Trophoblast cell (in vitro differentiated cells and primary cell): Measurements from ENCODE around the gene NFATC2.

Experiments
- DNase-seq, 2 donors: peaks; one replicate each; pipeline ENCODE4 v3.0.0-alpha.2; 2016
- H2AFZ ChIP-seq: 2 replicates; pipeline ENCODE4 v1.6.1; 2013; ENCODE audit warnings: low read length, moderate library complexity, mild to moderate bottlenecking; ENCODE audit not compliant: insufficient read depth, poor library complexity
- H2AK5ac ChIP-seq: 2 replicates; pipeline ENCODE4 v1.6.1; 2013; ENCODE audit warnings: mild to moderate bottlenecking, low read length
- H2BK120ac ChIP-seq: 2 replicates; pipeline ENCODE4 v1.6.1; 2013; ENCODE audit warnings: low read length, mild to moderate bottlenecking, moderate library complexity; ENCODE audit not compliant: insufficient read depth, poor library complexity
- H2BK12ac ChIP-seq: 2 replicates; pipeline ENCODE4 v1.6.1; 2013; ENCODE audit warnings: mild to moderate bottlenecking, low read length, moderate library complexity
- H2BK5ac ChIP-seq: 2 replicates; pipeline ENCODE4 v1.6.1; 2013; ENCODE audit warnings: low read length, low read depth, moderate library complexity, mild to moderate bottlenecking; ENCODE audit not compliant: poor library complexity
- H3K14ac ChIP-seq: 2 replicates; pipeline ENCODE4 v1.6.1; 2013; ENCODE audit warnings: mild to moderate bottlenecking, low read length
- H3K18ac ChIP-seq: 2 replicates; pipeline ENCODE4 v1.6.1; 2013; ENCODE audit warnings: mild to moderate bottlenecking, low read length
- H3K23ac ChIP-seq: 2 replicates; pipeline ENCODE4 v1.6.1; 2013; ENCODE audit warnings: low read length
- H3K27ac ChIP-seq: 2 replicates; pipeline ENCODE4 v1.5.1; 2013; ENCODE audit warnings: low read depth, mild to moderate bottlenecking, inconsistent platforms, low read length, moderate library complexity
- H3K27me3 ChIP-seq: 2 replicates; pipeline ENCODE4 v1.6.1; 2013; ENCODE audit warnings: inconsistent platforms, mild to moderate bottlenecking, low read length, moderate library complexity; ENCODE audit not compliant: insufficient read depth
- H3K36me3 ChIP-seq, 2 experiments: 1 replicate in 1 of 2; 2 replicates in 1 of 2; pipeline ENCODE4 v1.6.1; 2013; ENCODE audit warnings: low read length in 2 of 2, mild to moderate bottlenecking in 2 of 2, moderate library complexity in 1 of 2; ENCODE audit not compliant: insufficient read depth in 2 of 2, control insufficient read depth in 1 of 2
- H3K4ac ChIP-seq: 2 replicates; pipeline ENCODE4 v1.6.1; 2013; ENCODE audit warnings: low read depth, mild to moderate bottlenecking, low read length, moderate library complexity
- H3K4me1 ChIP-seq, 2 experiments: 1 replicate in 1 of 2; 2 replicates in 1 of 2; pipeline ENCODE4 v1.6.1; 2013; ENCODE audit warnings: low read length in 2 of 2, mild to moderate bottlenecking in 2 of 2, moderate library complexity in 1 of 2; ENCODE audit not compliant: insufficient read depth in 2 of 2, control insufficient read depth in 1 of 2
- H3K4me2 ChIP-seq: 2 replicates; pipeline ENCODE4 v1.6.1; 2013; ENCODE audit warnings: inconsistent platforms, mild to moderate bottlenecking, low read length, moderate library complexity
- H3K4me3 ChIP-seq: 2 replicates; pipeline ENCODE4 v1.5.1; 2013; ENCODE audit warnings: mild to moderate bottlenecking, low read depth, low read length, inconsistent platforms
- H3K79me1 ChIP-seq: one replicate; pipeline ENCODE4 v1.6.1; 2013; ENCODE audit warnings: low read length
- H3K79me2 ChIP-seq: 2 replicates; pipeline ENCODE4 v1.6.1; 2013; ENCODE audit warnings: low read length, mild to moderate bottlenecking; ENCODE audit not compliant: control insufficient read depth, insufficient read depth, poor library complexity
- H3K9ac ChIP-seq: 2 replicates; pipeline ENCODE4 v1.6.1; 2013; ENCODE audit warnings: mild to moderate bottlenecking, low read length
- H3K9me3 ChIP-seq: 2 replicates; pipeline ENCODE4 v1.6.1; 2013; ENCODE audit warnings: low read depth, mild to moderate bottlenecking, control low read depth, inconsistent platforms, low read length; ENCODE audit not compliant: insufficient read depth
- H4K12ac ChIP-seq: 2 replicates; pipeline ENCODE4 v1.6.1; 2013; ENCODE audit warnings: low read depth, mild to moderate bottlenecking, low read length, moderate library complexity
- H4K8ac ChIP-seq: 2 replicates; pipeline ENCODE4 v1.6.1; 2013; ENCODE audit warnings: low read depth, mild to moderate bottlenecking, low read length, moderate library complexity
- H4K91ac ChIP-seq: one replicate; pipeline ENCODE4 v1.6.1; 2013; ENCODE audit warnings: low read depth, mild to moderate bottlenecking, low read length, moderate library complexity
- WGBS: extraction: QIAGEN DNeasy Blood & Tissue Kit; methylation state at CpG from one replicate; pipeline ENCODE4 v1.1.7; 2013; ENCODE audit warnings: missing lambda C conversion rate; ENCODE audit not compliant: insufficient read length, insufficient coverage; ENCODE audit errors: extremely low coverage; 5-methylcytosine and 5-hydroxymethylcytosine counted together

Gene NFATC2

GRCh38 chr20:51428401-51429143, 113.9 kb downstream of the NFATC2 start:
- Histone ChIP-seq H3K4me1 (peaks cover 52 to 56% of the 10 kb centered on the region in 2 experiments), H2BK120ac (peak overlapping the region; percentile 100), H3K27me3 (no peaks in the 10 kb centered on the region), H3K4ac (peak overlapping the region; percentile 59), H2AK5ac (peak overlapping the region; percentile 97), H3K9me3 (no peaks in the 10 kb centered on the region), H2AFZ (no peak overlapping the region), H3K9ac (peak overlapping the region; percentile 57), H3K4me2 (peak overlapping the region; percentile 32), H3K18ac (peak overlapping the region; percentile 91), H3K79me2 (peaks cover 32% of the 10 kb centered on the region), H3K23ac (no peak overlapping the region), H4K91ac (peak overlapping the region; percentile 100), H4K12ac (peak overlapping the region; percentile 32), H2BK5ac (peak overlapping the region; percentile 100), H3K14ac (peak overlapping the region; percentile 99), H3K4me3 (no peak overlapping the region), H4K8ac (peak overlapping the region; percentile 89), H2BK12ac (peak overlapping the region; percentile 99), H3K27ac (peak overlapping the region; percentile 100), H3K36me3 (peaks cover 10 to 12% of the 10 kb centered on the region in 2 experiments), H3K79me1 (peaks cover 78% of the 10 kb centered on the region)
- DNase-seq: peak; percentile 64 to 68
- no CpG with 5 or more reads among the region's 25 CpGs for WGBS

GRCh38 chr20:51427651-51428291, 114.7 kb downstream of the NFATC2 start:
- peaks cover 52% of the 10 kb centered on the region in 2 experiments for H3K4me1 ChIP-seq
- H3K4ac ChIP-seq: peak overlapping the region; percentile 97
- no CpG with 5 or more reads among the region's 14 CpGs for WGBS
- H3K23ac ChIP-seq: no peak overlapping the region
- H3K79me1 ChIP-seq: peaks cover 81% of the 10 kb centered on the region
- H4K91ac ChIP-seq: peak overlapping the region; percentile 100
- H3K79me2 ChIP-seq: peaks cover 32% of the 10 kb centered on the region
- peak overlapping the region; percentile 100 for H2BK5ac ChIP-seq
- no peak overlapping the region for H3K4me3 ChIP-seq
- H2BK12ac ChIP-seq: peak overlapping the region; percentile 99
- H3K18ac ChIP-seq: peak overlapping the region; percentile 99
- peak overlapping the region; percentile 2 for H3K4me2 ChIP-seq
- H2BK120ac ChIP-seq: peak overlapping the region; percentile 100
- H3K27ac ChIP-seq: peak overlapping the region; percentile 100
- peak overlapping the region; percentile 97 for H2AK5ac ChIP-seq
- peaks cover 9 to 10% of the 10 kb centered on the region in 2 experiments for H3K36me3 ChIP-seq
- H4K12ac ChIP-seq: peak overlapping the region; percentile 84
- H2AFZ ChIP-seq: peak overlapping the region; percentile 79
- H3K9ac ChIP-seq: peak overlapping the region; percentile 59
- H4K8ac ChIP-seq: peak overlapping the region; percentile 97
- no peaks in the 10 kb centered on the region for H3K27me3 ChIP-seq
- DNase-seq: no peak
- peak overlapping the region; percentile 99 for H3K14ac ChIP-seq
- H3K9me3 ChIP-seq: no peaks in the 10 kb centered on the region

GRCh38 chr20:51426718-51427650, 115.5 kb downstream of the NFATC2 start:
- Histone ChIP-seq H3K36me3 (peaks cover 2 to 4% of the 10 kb centered on the region in 2 experiments), H3K14ac (peak overlapping the region; percentile 99), H3K18ac (peak overlapping the region; percentile 99), H3K23ac (no peak overlapping the region), H3K4me1 (peaks cover 46 to 47% of the 10 kb centered on the region in 2 experiments), H3K9me3 (no peaks in the 10 kb centered on the region), H3K4ac (peak overlapping the region; percentile 97), H3K9ac (no peak overlapping the region), H3K79me1 (peaks cover 78% of the 10 kb centered on the region), H3K4me2 (no peak overlapping the region), H3K27me3 (no peaks in the 10 kb centered on the region), H3K79me2 (peaks cover 27% of the 10 kb centered on the region), H4K91ac (peak overlapping the region; percentile 100), H2BK5ac (peak overlapping the region; percentile 100), H3K4me3 (no peak overlapping the region), H2AFZ (peak overlapping the region; percentile 72), H3K27ac (peak overlapping the region; percentile 100), H4K8ac (peak overlapping the region; percentile 97), H2AK5ac (peak overlapping the region; percentile 97), H4K12ac (peak overlapping the region; percentile 84), H2BK120ac (peak overlapping the region; percentile 100), H2BK12ac (peak overlapping the region; percentile 99)
- whole genome bisulfite sequencing: no CpG with 5 or more reads among the region's 19 CpGs
- no peak for DNase-seq
